ENCODE data around the gene RNF125.

Gene RNF125

DNA sequence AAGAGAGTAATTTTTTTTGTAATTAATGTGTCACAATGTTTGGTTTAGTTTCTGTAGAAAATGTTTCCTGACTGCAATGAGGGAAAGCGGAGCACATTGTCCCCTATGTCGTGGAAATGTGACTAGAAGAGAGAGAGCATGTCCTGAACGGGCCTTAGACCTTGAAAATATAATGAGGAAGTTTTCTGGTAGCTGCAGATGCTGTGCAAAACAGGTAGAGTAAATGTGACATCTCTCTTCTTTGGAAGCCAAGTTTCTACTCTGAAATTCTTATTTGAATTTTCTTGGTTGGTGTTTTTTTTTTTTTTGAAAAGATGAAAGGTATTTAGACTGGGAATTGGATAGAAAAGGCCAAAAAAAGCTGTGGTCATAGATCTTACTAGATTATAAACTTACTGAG is 93.1 kb downstream of the RNF125 start:
- Histone ChIP-seq H3K27ac (ENCODE audit: low read depth, low read length) (no peak overlapping the region), H3K4me3 (ENCODE audit: low read depth, low read length) (no peak overlapping the region), H3K36me3 (ENCODE audit: insufficient read depth, low read length) (no peaks in the 10 kb centered on the region), H3K4me1 (ENCODE audit: control insufficient read depth, insufficient read depth, low read length, unreplicated experiment) (no peaks in the 10 kb centered on the region), H3K27me3 (ENCODE audit: insufficient read depth, low read length) (no peaks in the 10 kb centered on the region), H2AFZ (ENCODE audit: low read length, unreplicated experiment) (no peak overlapping the region), H3K79me2 (ENCODE audit: control insufficient read depth, insufficient read depth, low read length, unreplicated experiment) (peaks cover 81% of the 10 kb centered on the region)

DNA sequence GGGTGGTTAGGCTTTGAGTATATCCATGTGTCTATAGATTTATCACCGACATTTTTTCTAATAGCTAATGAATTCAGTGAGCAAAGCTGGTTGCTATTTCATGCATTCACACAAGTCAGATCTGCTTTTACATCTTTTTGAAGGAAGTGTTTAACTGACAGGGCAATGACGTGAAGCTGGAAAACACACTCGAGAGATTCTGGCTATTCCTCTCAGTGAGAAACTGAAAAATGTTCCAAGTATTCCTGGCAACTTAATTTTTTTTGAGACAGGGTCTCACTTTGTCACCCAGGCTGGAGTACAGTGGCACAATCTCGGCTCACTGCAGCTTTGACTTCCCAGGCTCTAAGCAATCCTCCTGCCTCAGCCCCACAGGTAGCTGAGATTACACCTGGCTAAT is 94.2 kb downstream of the RNF125 start:
- peaks cover 82% of the 10 kb centered on the region for H3K79me2 ChIP-seq (ENCODE audit: control insufficient read depth, insufficient read depth, low read length, unreplicated experiment)
- no peak overlapping the region for H3K4me3 ChIP-seq (ENCODE audit: low read depth, low read length)
- H3K36me3 ChIP-seq (ENCODE audit: insufficient read depth, low read length), result no peaks in the 10 kb centered on the region
- H3K27me3 ChIP-seq (ENCODE audit: insufficient read depth, low read length), result no peaks in the 10 kb centered on the region
- no peaks in the 10 kb centered on the region for H3K4me1 ChIP-seq (ENCODE audit: control insufficient read depth, insufficient read depth, low read length, unreplicated experiment)
- no peak overlapping the region for H2AFZ ChIP-seq (ENCODE audit: low read length, unreplicated experiment)
- no peak overlapping the region for H3K27ac ChIP-seq (ENCODE audit: low read depth, low read length)

DNA sequence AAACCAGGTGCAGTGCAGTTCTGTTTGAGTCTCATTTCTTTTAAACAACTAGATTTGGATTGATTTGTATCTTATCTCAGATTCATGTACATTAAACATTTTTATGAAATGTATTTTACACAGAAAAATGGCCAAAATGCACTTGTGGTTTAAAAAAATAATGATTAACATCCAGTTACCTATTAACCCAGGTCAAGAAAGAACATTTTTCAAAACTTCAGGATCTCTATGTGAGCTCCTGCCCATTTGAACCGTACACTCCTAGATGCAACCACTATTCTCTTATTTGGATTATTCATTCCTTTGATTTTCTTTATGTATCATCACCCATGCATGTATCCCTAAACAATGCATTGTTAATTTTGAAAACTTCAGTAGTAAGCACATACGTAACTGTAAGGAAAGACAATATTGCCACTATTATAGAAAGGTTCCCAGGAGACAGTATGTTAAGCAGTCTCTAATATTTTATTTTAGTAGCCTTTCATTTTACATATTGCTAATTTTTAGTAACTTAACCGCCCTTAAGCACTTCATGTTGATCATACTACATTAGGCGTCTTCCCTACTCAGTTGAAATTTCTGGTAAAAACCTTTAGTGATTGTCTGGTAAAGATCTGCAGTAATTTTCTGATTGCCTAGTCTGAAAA is 95.8 kb downstream of the RNF125 start:
- Histone ChIP-seq H3K36me3 (ENCODE audit: insufficient read depth, low read length) (peaks cover 3% of the 10 kb centered on the region; the same call in 1 of the 2 replicates), H3K4me1 (ENCODE audit: control insufficient read depth, insufficient read depth, low read length, unreplicated experiment) (no peaks in the 10 kb centered on the region), H3K27ac (ENCODE audit: low read depth, low read length) (no peak overlapping the region), H2AFZ (ENCODE audit: low read length, unreplicated experiment) (no peak overlapping the region), H3K27me3 (ENCODE audit: insufficient read depth, low read length) (no peaks in the 10 kb centered on the region), H3K4me3 (ENCODE audit: low read depth, low read length) (no peak overlapping the region), H3K79me2 (ENCODE audit: control insufficient read depth, insufficient read depth, low read length, unreplicated experiment) (peaks cover 69% of the 10 kb centered on the region)

DNA sequence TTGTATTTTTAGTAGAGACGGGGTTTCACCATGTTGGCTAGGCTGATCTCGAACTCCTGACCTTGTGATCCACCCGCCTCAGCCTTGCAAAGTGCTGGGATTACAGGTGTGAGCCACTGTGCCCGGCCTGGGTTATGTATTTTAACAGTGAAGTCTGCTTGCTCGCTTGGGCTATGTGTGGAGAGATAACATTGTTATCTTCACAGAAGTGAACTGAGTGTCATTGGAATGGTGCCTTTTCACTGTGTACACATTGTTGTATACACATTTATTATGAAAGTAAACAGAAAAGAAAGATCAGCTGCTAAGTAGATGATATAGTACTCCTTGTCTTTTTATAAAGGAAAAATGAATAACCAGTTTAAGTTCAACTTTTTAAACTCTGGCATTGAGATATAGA is 103.4 kb downstream of the RNF125 start:
- peaks cover 14% of the 10 kb centered on the region for H3K79me2 ChIP-seq (ENCODE audit: control insufficient read depth, insufficient read depth, low read length, unreplicated experiment)
- peaks cover 15% of the 10 kb centered on the region for H3K36me3 ChIP-seq (ENCODE audit: insufficient read depth, low read length)

More for the DNA sequence above, 103.4 kb downstream of the RNF125 start:
- Histone ChIP-seq H3K27ac (ENCODE audit: low read depth, low read length) (no peak overlapping the region), H3K27me3 (ENCODE audit: insufficient read depth, low read length) (no peaks in the 10 kb centered on the region), H3K4me1 (ENCODE audit: control insufficient read depth, insufficient read depth, low read length, unreplicated experiment) (no peaks in the 10 kb centered on the region), H2AFZ (ENCODE audit: low read length, unreplicated experiment) (no peak overlapping the region), H3K4me3 (ENCODE audit: low read depth, low read length) (no peak overlapping the region)

Measured in ACC112 (cell line).